Naive B cell (primary cell): Measurements from ENCODE around the gene TRMT10A. TPM values are rescaled to one million over a fixed set of nuclear protein-coding genes. Genes with fewer than 3 reads are reported as not detected.

Source experiments
- ATAC-seq, 2 donors: fragments of 150-1000 bp; cut with Tn5 transposase; 2 replicates each; pipeline ENCODE4 v1.10.0; 2021; ENCODE audit warnings: low read depth in 2 of 2, mild to moderate bottlenecking in 2 of 2, moderate library complexity in 2 of 2
- DNase-seq: peaks from one replicate; pipeline ENCODE4 v3.0.0; 2022
- H3K27ac Mint-ChIP-seq, 6 donors: one replicate each; pipeline ENCODE4 v1.8.0; 2020 to 2022; ENCODE audit warnings: mild to moderate bottlenecking in 6 of 6, mixed read lengths in 6 of 6, moderate library complexity in 5 of 6, inconsistent platforms in 2 of 6
- H3K27me3 Mint-ChIP-seq, 3 donors: one replicate each; pipeline ENCODE4 v1.8.0; 2021 to 2022; ENCODE audit warnings: mixed read lengths in 3 of 3, mild to moderate bottlenecking in 1 of 3
- H3K36me3 Mint-ChIP-seq, 2 donors: one replicate each; pipeline ENCODE4 v1.8.0; 2020 to 2022; ENCODE audit warnings: mixed read lengths in 2 of 2, inconsistent platforms in 1 of 2, mild to moderate bottlenecking in 1 of 2
- H3K4me1 Mint-ChIP-seq, 3 donors: one replicate each; pipeline ENCODE4 v1.8.0; 2020 to 2022; ENCODE audit warnings: mixed read lengths in 3 of 3, inconsistent platforms in 1 of 3, mild to moderate bottlenecking in 1 of 3, moderate library complexity in 1 of 3
- H3K4me3 Mint-ChIP-seq, 8 donors: one replicate each; pipeline ENCODE4 v1.8.0; 2020 to 2022; ENCODE audit warnings: mild to moderate bottlenecking in 8 of 8, mixed read lengths in 8 of 8, moderate library complexity in 8 of 8, inconsistent platforms in 2 of 8
- H3K9me3 Mint-ChIP-seq, 7 donors: one replicate each; pipeline ENCODE4 v1.8.0; 2020 to 2022; ENCODE audit warnings: mixed read lengths in 7 of 7, mild to moderate bottlenecking in 5 of 7, inconsistent platforms in 2 of 7, moderate library complexity in 1 of 7
- polyA plus RNA-seq, 6 donors: library from polyadenylated mRNA; unstranded; fragments of 300-500 nt; fragmentation: Illumina TruSeq; gene quantifications; one replicate each; pipeline ENCODE4 v1.2.3, GENCODE V29; 2021; ENCODE audit warnings: low read depth in 6 of 6

TRMT10A gene
- polyA plus RNA-seq = 1 to 10 TPM in 5 of 6 donors, not detected in 1; 2.6 to 5.6 (median 3.2) TPM

DNA sequence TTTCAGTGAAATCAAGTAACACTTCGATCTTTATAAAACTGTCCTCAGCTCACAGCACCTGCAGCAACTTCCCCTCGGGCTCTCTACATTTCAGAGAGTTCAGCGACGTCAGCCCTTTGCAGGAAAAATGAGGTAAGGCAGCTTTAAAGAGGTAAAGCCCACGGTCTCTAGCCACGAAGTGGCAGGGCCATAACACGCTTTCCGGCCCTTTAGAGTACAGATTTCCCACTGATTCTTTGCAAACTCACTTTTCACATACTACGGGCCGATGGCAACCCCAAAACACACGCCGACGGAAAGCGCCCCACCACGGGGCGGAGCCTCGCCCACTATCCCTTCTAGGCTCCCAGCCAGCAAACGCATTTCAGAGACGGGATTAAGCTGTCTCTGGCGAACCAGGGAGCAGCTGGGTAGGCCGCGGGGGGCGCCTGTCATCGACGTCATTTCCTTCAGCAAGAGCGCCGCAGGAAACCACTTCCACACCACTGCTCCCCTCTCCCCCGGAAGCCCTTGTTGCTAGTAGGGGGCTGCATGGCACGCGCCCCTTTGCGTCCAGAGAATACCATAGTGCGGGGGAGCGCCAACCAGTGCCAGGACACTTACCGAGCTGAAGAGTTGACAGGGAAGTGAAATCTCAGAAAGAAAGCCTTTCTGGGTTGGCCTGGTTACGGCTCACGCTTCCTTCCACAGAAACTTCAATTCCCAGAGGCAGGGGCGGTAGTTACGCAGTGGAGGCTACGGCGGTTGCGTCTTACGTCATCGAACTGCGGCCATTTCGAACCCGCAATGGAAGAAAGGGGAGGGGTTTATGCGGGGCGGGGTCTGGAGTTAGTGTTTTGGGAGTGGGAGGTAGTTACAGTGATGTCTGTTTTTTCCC, at the start of gene TRMT10A:
TRMT10A (minus strand) TSS at position 730 of the 877 bp plus-strand sequence. CDS start 4,701 bp downstream, outside the sequence.
- Mint-ChIP-seq H3K4me1 (peaks cover 4 to 20% (median 8%) of the 10 kb centered on the region in 3 donors), H3K4me3 (peak within 1 kb of the TSS; percentile 95 to 100 (median 99)), H3K27ac (peak within 1 kb of the TSS; percentile 99 to 100 (median 100)), H3K36me3 (peaks cover 0 to 8% of the 10 kb centered on the region in 2 donors), H3K27me3 (peaks cover 23 to 34% (median 33%) of the 10 kb centered on the region in 3 donors), H3K9me3 (no peaks in the 10 kb centered on the region)
- DNase-seq (peak; percentile 96), ATAC-seq (peak; percentile 83)

DNA sequence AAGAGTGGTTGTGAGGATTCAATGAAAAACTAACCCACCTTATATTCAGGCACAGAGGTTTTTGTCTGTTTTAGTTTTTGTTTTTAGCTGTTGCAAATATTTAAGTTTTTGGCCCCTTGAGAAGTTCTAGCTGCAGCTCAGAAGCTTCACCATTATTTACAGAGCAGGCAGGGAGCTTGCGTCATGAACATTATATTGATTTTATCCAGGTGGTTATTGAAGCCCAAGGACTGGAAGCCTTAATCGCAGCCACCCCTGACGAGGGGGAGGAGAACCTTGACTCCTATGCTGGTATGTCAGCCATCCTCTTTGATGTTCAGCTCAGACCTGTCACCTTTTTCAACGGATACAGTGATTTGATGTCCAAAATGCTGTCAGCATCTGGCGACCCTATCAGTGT, 48.9 kb upstream of the TRMT10A start:
- no peaks in the 10 kb centered on the region for H3K4me1 Mint-ChIP-seq
- no peaks in the 10 kb centered on the region for H3K36me3 Mint-ChIP-seq
- no peak overlapping the region for H3K27ac Mint-ChIP-seq
- no peak overlapping the region for H3K4me3 Mint-ChIP-seq
- ATAC-seq = no peak
- peaks cover 0 to 3% (median 0%) of the 10 kb centered on the region in 7 donors for H3K9me3 Mint-ChIP-seq
- no peak for DNase-seq
- H3K27me3 Mint-ChIP-seq = peaks cover 9 to 24% (median 19%) of the 10 kb centered on the region in 3 donors

GRCh38 chr4:99612281-99612680, 48.4 kb upstream of the TRMT10A start:
- H3K36me3 Mint-ChIP-seq = no peaks in the 10 kb centered on the region
- no peak overlapping the region for H3K4me3 Mint-ChIP-seq
- peaks cover 0 to 7% (median 0%) of the 10 kb centered on the region in 7 donors for H3K9me3 Mint-ChIP-seq
- DNase-seq (no peak), ATAC-seq (no peak)
- H3K27me3 Mint-ChIP-seq = peaks cover 13 to 23% (median 20%) of the 10 kb centered on the region in 3 donors
- H3K4me1 Mint-ChIP-seq = no peaks in the 10 kb centered on the region
- no peak overlapping the region for H3K27ac Mint-ChIP-seq

GRCh38 chr4:99610605-99611175, 46.9 kb upstream of the TRMT10A start:
- no peaks in the 10 kb centered on the region for H3K4me1 Mint-ChIP-seq
- H3K27me3 Mint-ChIP-seq = peaks cover 13 to 23% (median 15%) of the 10 kb centered on the region in 3 donors
- H3K27ac Mint-ChIP-seq = no peak overlapping the region
- H3K36me3 Mint-ChIP-seq = no peaks in the 10 kb centered on the region
- DNase-seq (no peak), ATAC-seq (no peak)
- peaks cover 0 to 7% (median 0%) of the 10 kb centered on the region in 7 donors for H3K9me3 Mint-ChIP-seq
- no peak overlapping the region for H3K4me3 Mint-ChIP-seq

GRCh38 chr4:99608417-99608816, 44.6 kb upstream of the TRMT10A start:
- ATAC-seq (no peak), DNase-seq (no peak)
- Mint-ChIP-seq H3K36me3 (no peaks in the 10 kb centered on the region), H3K4me1 (no peaks in the 10 kb centered on the region), H3K4me3 (no peak overlapping the region), H3K27me3 (peaks cover 14 to 33% (median 31%) of the 10 kb centered on the region in 3 donors), H3K27ac (no peak overlapping the region), H3K9me3 (peaks cover 0 to 7% (median 0%) of the 10 kb centered on the region in 7 donors)

- Mint-ChIP-seq H3K4me1 (no peaks in the 10 kb centered on the region), H3K27me3 (peaks cover 13 to 42% (median 31%) of the 10 kb centered on the region in 3 donors), H3K27ac (no peak overlapping the region), H3K9me3 (peaks cover 0 to 7% (median 0%) of the 10 kb centered on the region in 7 donors), H3K4me3 (no peak overlapping the region), H3K36me3 (no peaks in the 10 kb centered on the region)
- DNase-seq (no peak), ATAC-seq (no peak)
Measured at GRCh38 chr4:99606716-99607115, 42.9 kb upstream of the TRMT10A start.

GRCh38 chr4:99594818-99595217, 31.0 kb upstream of the TRMT10A start:
- Mint-ChIP-seq H3K27ac (no peak overlapping the region), H3K27me3 (peaks cover 6 to 16% (median 13%) of the 10 kb centered on the region in 3 donors), H3K36me3 (no peaks in the 10 kb centered on the region), H3K4me1 (no peaks in the 10 kb centered on the region), H3K4me3 (no peak overlapping the region), H3K9me3 (no peaks in the 10 kb centered on the region)
- DNase-seq = no peak
- ATAC-seq = no peak

GRCh38 chr4:99593781-99594641, 30.2 kb upstream of the TRMT10A start:
- Mint-ChIP-seq H3K36me3 (no peaks in the 10 kb centered on the region), H3K4me1 (no peaks in the 10 kb centered on the region), H3K27ac (peak overlapping the region in 1 of 6 donors; percentile 64), H3K27me3 (peaks cover 6 to 16% (median 13%) of the 10 kb centered on the region in 3 donors), H3K4me3 (no peak overlapping the region), H3K9me3 (no peaks in the 10 kb centered on the region)
- DNase-seq (no peak), ATAC-seq (no peak)

DNA sequence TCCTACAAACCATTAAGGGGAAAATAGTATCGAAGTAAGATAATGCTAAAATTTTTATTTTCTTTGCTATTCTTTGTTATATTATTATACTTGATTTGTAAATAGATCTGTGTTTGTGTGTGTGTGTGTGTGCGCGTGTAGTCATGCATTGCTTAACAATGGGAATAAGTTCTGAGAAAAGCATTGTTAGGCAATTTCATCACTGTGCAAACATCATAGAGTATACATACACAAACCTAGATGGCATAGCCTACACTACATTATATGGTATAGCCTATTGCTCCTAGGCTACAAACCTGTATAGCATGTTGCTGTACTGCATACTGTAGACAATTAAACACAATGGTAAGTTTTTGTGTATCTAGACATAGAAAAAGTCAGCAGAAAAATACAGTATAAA, 27.9 kb upstream of the TRMT10A start:
- Mint-ChIP-seq H3K27me3 (peaks cover 1 to 13% (median 10%) of the 10 kb centered on the region in 3 donors), H3K9me3 (no peaks in the 10 kb centered on the region), H3K27ac (no peak overlapping the region), H3K36me3 (no peaks in the 10 kb centered on the region), H3K4me1 (no peaks in the 10 kb centered on the region), H3K4me3 (no peak overlapping the region)
- ATAC-seq = no peak
- no peak for DNase-seq

DNA sequence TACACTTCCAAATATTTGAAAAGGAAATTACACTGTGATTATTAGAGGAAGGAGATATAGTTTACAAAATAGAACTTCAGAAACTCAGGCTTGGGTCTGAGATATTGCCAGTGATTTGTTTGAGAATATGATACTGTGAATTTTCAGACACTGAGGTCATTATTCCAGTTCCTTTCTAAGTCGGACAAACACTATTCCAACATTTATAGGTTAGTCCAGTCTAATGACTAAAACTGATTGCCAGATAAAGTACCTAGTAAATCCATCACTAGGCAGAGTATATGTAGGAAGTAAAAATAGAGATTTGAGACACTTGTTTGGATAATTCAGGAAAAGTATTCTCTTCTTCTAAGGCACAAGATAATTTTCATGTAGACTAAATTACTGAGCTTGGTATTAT, 24.0 kb upstream of the TRMT10A start:
- Mint-ChIP-seq H3K9me3 (no peaks in the 10 kb centered on the region), H3K4me1 (no peaks in the 10 kb centered on the region), H3K4me3 (no peak overlapping the region), H3K27ac (no peak overlapping the region), H3K27me3 (peaks cover 7 to 27% (median 10%) of the 10 kb centered on the region in 3 donors), H3K36me3 (no peaks in the 10 kb centered on the region)
- ATAC-seq (no peak), DNase-seq (no peak)

- ATAC-seq (no peak), DNase-seq (no peak)
- no peak overlapping the region for H3K27ac Mint-ChIP-seq
- H3K4me3 Mint-ChIP-seq = no peak overlapping the region
- peaks cover 11 to 32% (median 14%) of the 10 kb centered on the region in 3 donors for H3K27me3 Mint-ChIP-seq
- H3K36me3 Mint-ChIP-seq = no peaks in the 10 kb centered on the region
- H3K4me1 Mint-ChIP-seq = no peaks in the 10 kb centered on the region
- H3K9me3 Mint-ChIP-seq = no peaks in the 10 kb centered on the region
Measured at GRCh38 chr4:99587309-99587708, 23.5 kb upstream of the TRMT10A start.

DNA sequence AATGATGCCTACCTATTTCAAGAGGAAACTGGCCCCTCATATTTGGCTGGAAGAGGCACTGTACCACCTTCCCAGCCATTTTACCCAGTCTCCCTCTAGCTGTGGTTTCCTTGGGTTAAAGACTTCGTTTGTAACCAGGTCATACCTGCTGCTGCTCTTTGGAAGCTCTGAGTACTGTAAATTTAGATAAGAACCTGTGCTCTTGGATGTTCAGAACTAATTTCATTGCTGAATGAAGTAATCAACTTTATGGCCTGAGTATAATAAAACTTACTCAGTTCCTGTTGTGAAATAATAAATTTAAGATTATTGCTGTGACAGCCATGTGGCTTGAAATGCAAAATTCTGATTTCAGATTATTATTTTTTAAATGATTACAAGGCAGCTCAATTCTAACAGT, 23.0 kb upstream of the TRMT10A start:
- no peak for ATAC-seq
- Mint-ChIP-seq H3K9me3 (no peaks in the 10 kb centered on the region), H3K36me3 (no peaks in the 10 kb centered on the region), H3K27ac (no peak overlapping the region), H3K27me3 (peaks cover 14 to 37% (median 16%) of the 10 kb centered on the region in 3 donors), H3K4me1 (no peaks in the 10 kb centered on the region), H3K4me3 (no peak overlapping the region)
- no peak for DNase-seq

- no peak for ATAC-seq
- Mint-ChIP-seq H3K4me1 (no peaks in the 10 kb centered on the region), H3K27ac (no peak overlapping the region), H3K36me3 (no peaks in the 10 kb centered on the region), H3K27me3 (peaks cover 14 to 42% (median 21%) of the 10 kb centered on the region in 3 donors), H3K4me3 (no peak overlapping the region), H3K9me3 (no peaks in the 10 kb centered on the region)
- no peak for DNase-seq
Measured at GRCh38 chr4:99586322-99586721, 22.5 kb upstream of the TRMT10A start.
